ENCODE results near the gene NCAPD2.

DNA sequence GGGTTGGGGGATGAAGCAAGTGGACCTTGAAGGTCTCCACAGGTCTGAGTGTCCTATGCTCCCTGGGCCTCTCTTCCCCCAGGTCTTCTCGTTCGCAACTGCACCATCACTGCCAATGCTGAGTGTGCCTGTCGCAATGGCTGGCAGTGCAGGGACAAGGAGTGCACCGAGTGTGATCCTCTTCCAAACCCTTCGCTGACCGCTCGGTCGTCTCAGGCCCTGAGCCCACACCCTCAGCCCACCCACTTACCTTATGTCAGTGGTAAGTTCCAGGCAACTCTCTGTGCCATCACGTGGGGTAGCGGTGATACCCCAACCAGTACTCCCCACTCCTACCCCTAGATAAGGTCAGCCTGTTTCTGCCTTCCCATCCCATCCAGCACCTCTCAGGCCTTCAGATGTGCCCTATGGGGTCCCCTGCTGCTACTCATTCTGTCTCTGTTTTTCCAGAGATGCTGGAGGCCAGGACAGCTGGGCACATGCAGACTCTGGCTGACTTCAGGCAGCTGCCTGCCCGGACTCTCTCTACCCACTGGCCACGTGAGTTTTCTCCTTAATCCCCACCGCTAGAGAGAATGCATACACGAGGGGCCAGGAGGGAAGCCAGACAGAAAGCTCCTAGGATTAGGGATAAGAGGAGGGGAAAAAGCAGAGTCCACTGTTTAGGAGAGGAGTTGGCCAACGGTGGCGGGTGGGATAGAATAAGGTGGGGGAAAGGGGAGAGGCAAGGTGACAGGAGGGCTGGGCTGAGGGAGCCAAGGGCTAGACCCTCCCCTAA lies 43.6 kb upstream of the NCAPD2 start:
- TF ChIP-seq, protein P1, sequence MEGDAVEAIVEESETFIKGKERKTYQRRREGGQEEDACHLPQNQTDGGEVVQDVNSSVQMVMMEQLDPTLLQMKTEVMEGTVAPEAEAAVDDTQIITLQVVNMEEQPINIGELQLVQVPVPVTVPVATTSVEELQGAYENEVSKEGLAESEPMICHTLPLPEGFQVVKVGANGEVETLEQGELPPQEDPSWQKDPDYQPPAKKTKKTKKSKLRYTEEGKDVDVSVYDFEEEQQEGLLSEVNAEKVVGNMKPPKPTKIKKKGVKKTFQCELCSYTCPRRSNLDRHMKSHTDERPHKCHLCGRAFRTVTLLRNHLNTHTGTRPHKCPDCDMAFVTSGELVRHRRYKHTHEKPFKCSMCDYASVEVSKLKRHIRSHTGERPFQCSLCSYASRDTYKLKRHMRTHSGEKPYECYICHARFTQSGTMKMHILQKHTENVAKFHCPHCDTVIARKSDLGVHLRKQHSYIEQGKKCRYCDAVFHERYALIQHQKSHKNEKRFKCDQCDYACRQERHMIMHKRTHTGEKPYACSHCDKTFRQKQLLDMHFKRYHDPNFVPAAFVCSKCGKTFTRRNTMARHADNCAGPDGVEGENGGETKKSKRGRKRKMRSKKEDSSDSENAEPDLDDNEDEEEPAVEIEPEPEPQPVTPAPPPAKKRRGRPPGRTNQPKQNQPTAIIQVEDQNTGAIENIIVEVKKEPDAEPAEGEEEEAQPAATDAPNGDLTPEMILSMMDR (IDR thresholded peaks at IDR 0.05; ENCODE audit: low read depth, low read length) = no peak
- TF ChIP-seq EZH2phosphoT487 (IDR thresholded peaks at IDR 0.05; ENCODE audit: low read depth) = no peak
